A549 (cell line): Measurements from ENCODE around the gene ZMYND10. TPM values are rescaled to one million over a fixed set of nuclear protein-coding genes. Genes with fewer than 3 reads are reported as not detected.
A peak's percentile ranks its signal among the peaks of the same experiment; 100 is the strongest.

Source experiments
- ATAC-seq, 2 experiments: fragments of 200-7000 bp in 1 of 2; fragments of >200 bp in 1 of 2; cut with Nextera tagmentation in 1 of 2; cut with Tn5 transposase in 1 of 2; 3 replicates each; pipeline versions ENCODE4 v1.8.0 to v1.9.1; 2018 to 2020; ENCODE audit warnings: mild to moderate bottlenecking in 1 of 2, moderate library complexity in 1 of 2
- CTCF ChIA-PET: fragments of 300-600 bp; sonication (Branson Sonifier 250); formaldehyde crosslinking; extraction: SDS; loops from one replicate; lab custom pipeline; 2021; ENCODE audit warnings: antibody characterized with exemption, inconsistent platforms; lab: Yijun Ruan, JAX
- POLR2A ChIA-PET: fragments of 350-600 bp; formaldehyde crosslinking; extraction: SDS; loops from one replicate; lab custom pipeline; 2021; ENCODE audit warnings: antibody characterized with exemption, inconsistent platforms; lab: Yijun Ruan, JAX
- DNase-seq, 2 experiments: peaks; one replicate each; pipeline versions ENCODE4 v3.0.0 to v3.0.0-alpha.2; 2011 to 2016; ENCODE audit warnings: low read depth in 1 of 2, low spot score in 1 of 2
- FAIRE-seq: peaks from 2 replicates; lab custom pipeline; 2011; peaks lifted over from hg19 to GRCh38; lab: Jason Lieb, UNC
- H3K27ac ChIP-seq, 2 experiments: fragments of >200 bp; sonication (Bioruptor Twin); formaldehyde crosslinking; 3 replicates each; pipeline ENCODE4 v1.5.1; 2016 to 2017
- H3K4me1 ChIP-seq: fragments of >200 bp; sonication (Bioruptor Twin); formaldehyde crosslinking; 3 replicates; pipeline ENCODE4 v1.6.1; 2016
- H3K4me2 ChIP-seq: fragments of >200 bp; sonication (Bioruptor Twin); formaldehyde crosslinking; 3 replicates; pipeline ENCODE4 v1.6.1; 2016
- H3K4me3 ChIP-seq: fragments of >200 bp; sonication (Bioruptor Twin); formaldehyde crosslinking; 3 replicates; pipeline ENCODE4 v1.5.1; 2016
- H3K9me3 ChIP-seq: fragments of >200 bp; sonication (Bioruptor Twin); formaldehyde crosslinking; 3 replicates; pipeline ENCODE4 v1.6.1; 2016
- BHLHE40 ChIP-seq: IDR thresholded peaks from 2 replicates; pipeline ENCODE4 v1.6.1; 2012; ENCODE audit warnings: low read depth, low read length, inconsistent platforms
- CBX8 ChIP-seq: fragments of 200-600 bp; sonication (generic); IDR thresholded peaks from 2 replicates; pipeline ENCODE4 v1.6.1; 2016
- CEBPB ChIP-seq, 2 experiments: fragments of >200 bp in 1 of 2; sonication (Bioruptor Twin) in 1 of 2; formaldehyde crosslinking in 1 of 2; IDR thresholded peaks; 2 replicates each; pipeline ENCODE4 v1.6.1; 2012 to 2016
- CHD2 ChIP-seq: fragments of 150-350 bp; IDR thresholded peaks from 2 replicates; pipeline ENCODE4 v1.6.1; 2014; ENCODE audit warnings: low read length; ENCODE audit not compliant: partially characterized antibody
- CHD4 ChIP-seq: fragments of 200-600 bp; sonication (generic); IDR thresholded peaks from 2 replicates; pipeline ENCODE4 v1.6.1; 2016; ENCODE audit warnings: antibody characterized with exemption, mild to moderate bottlenecking, borderline replicate concordance
- EHF ChIP-seq: fragments of 250-450 bp; sonication (Bioruptor Pico); IDR thresholded peaks from 2 replicates; pipeline ENCODE4 v1.5.0; 2020; ENCODE audit warnings: mild to moderate bottlenecking
- ESRRA ChIP-seq: fragments of 150-350 bp; IDR thresholded peaks from 2 replicates; pipeline ENCODE4 v1.6.1; 2014; ENCODE audit warnings: mild to moderate bottlenecking, low read length, borderline replicate concordance
- FOSB ChIP-seq: fragments of 250-450 bp; sonication (Bioruptor Pico); IDR thresholded peaks from 2 replicates; pipeline ENCODE4 v1.5.0; 2020; ENCODE audit warnings: mild to moderate bottlenecking, moderate library complexity
- HDAC2 ChIP-seq: fragments of 200-600 bp; sonication (generic); IDR thresholded peaks from 2 replicates; pipeline ENCODE4 v1.6.1; 2016
- JUNB ChIP-seq: fragments of >200 bp; sonication (Bioruptor Twin); formaldehyde crosslinking; IDR thresholded peaks from 2 replicates; pipeline ENCODE4 v1.6.1; 2016
- KDM1A ChIP-seq: fragments of 200-600 bp; sonication (generic); IDR thresholded peaks from 2 replicates; pipeline ENCODE4 v1.6.1; 2016; ENCODE audit warnings: low read depth, mild to moderate bottlenecking
- MAZ ChIP-seq: fragments of 150-350 bp; IDR thresholded peaks from 2 replicates; pipeline ENCODE4 v1.6.1; 2014; ENCODE audit warnings: antibody characterized with exemption, low read depth, low read length, borderline replicate concordance
- NFE2L2 ChIP-seq: fragments of 150-350 bp; conservative IDR thresholded peaks from 2 replicates; pipeline ENCODE4 v1.6.1; 2014; ENCODE audit warnings: low read length
- POLR2A ChIP-seq: IDR thresholded peaks from 2 replicates; pipeline ENCODE4 v1.6.1; 2012; ENCODE audit warnings: mild to moderate bottlenecking, low read length
- POLR2AphosphoS2 ChIP-seq: conservative IDR thresholded peaks from 2 replicates; pipeline ENCODE4 v1.6.1; 2012; ENCODE audit warnings: low read length, improper control_type of control experiment, inconsistent platforms
- RAD21 ChIP-seq, 2 experiments: fragments of >200 bp in 1 of 2; sonication (Bioruptor Twin) in 1 of 2; formaldehyde crosslinking in 1 of 2; IDR thresholded peaks in 1 of 2; conservative IDR thresholded peaks in 1 of 2; 2 replicates in 1 of 2; 3 replicates in 1 of 2; pipeline ENCODE4 v1.6.1; 2012 to 2018; ENCODE audit warnings: inconsistent platforms in 1 of 2
- RARB ChIP-seq: fragments of 250-450 bp; sonication (Bioruptor Pico); IDR thresholded peaks from 2 replicates; pipeline ENCODE4 v1.8.0; 2021; ENCODE audit warnings: mild to moderate bottlenecking, moderate library complexity
- SMC3 ChIP-seq: fragments of >200 bp; sonication (Bioruptor Twin); formaldehyde crosslinking; IDR thresholded peaks from 3 replicates; pipeline ENCODE4 v1.6.1; 2018; ENCODE audit warnings: inconsistent platforms
- TP53 ChIP-seq: fragments of 250-450 bp; sonication (Bioruptor Pico); IDR thresholded peaks from 2 replicates; pipeline ENCODE4 v1.5.0; 2021; ENCODE audit warnings: mild to moderate bottlenecking, moderate library complexity
- ZNF302 ChIP-seq: fragments of 250-450 bp; sonication (Bioruptor Pico); IDR thresholded peaks from 2 replicates; pipeline ENCODE4 v1.9.0; 2021; ENCODE audit warnings: inconsistent platforms, mild to moderate bottlenecking, moderate library complexity
- WGBS: methylation state at CpG from one replicate; pipeline ENCODE4 v1.1.6; 2017; ENCODE audit errors: missing lambda C conversion rate; 5-methylcytosine and 5-hydroxymethylcytosine counted together
- polyA plus RNA-seq, 4 experiments: library from polyadenylated mRNA; depleted of rRNA in 3 of 4; stranded (reverse); fragments of >200 nt; fragmentation: RNase III in 1 of 4; extraction: RNeasy Plus Mini Kit Qiagen cat#74134 plus additional on column Dnase treatment in 1 of 4; gene quantifications; 2 replicates in 3 of 4; 3 replicates in 1 of 4; pipeline ENCODE4 v1.2.3, GENCODE V29; 2011 to 2017
- TF ChIP-seq, protein P1 (sequence below): IDR thresholded peaks from 2 replicates; pipeline ENCODE4 v1.6.1; 2012
- TF ChIP-seq, protein P2 (sequence below): fragments of 250-450 bp; sonication (Bioruptor Pico); IDR thresholded peaks from 2 replicates; pipeline ENCODE4 v1.5.0; 2021; ENCODE audit warnings: mild to moderate bottlenecking, moderate library complexity, borderline replicate concordance
- TF ChIP-seq, protein P3 (sequence below): fragments of >200 bp; sonication (Bioruptor Twin); formaldehyde crosslinking; IDR thresholded peaks from 3 replicates; pipeline ENCODE4 v1.6.1; 2016

The ZMYND10 gene
- polyA plus RNA-seq, 2 of the 4 experiments (the other 2 are of a cell fraction) = 0.43 to 0.77 TPM

DNA sequence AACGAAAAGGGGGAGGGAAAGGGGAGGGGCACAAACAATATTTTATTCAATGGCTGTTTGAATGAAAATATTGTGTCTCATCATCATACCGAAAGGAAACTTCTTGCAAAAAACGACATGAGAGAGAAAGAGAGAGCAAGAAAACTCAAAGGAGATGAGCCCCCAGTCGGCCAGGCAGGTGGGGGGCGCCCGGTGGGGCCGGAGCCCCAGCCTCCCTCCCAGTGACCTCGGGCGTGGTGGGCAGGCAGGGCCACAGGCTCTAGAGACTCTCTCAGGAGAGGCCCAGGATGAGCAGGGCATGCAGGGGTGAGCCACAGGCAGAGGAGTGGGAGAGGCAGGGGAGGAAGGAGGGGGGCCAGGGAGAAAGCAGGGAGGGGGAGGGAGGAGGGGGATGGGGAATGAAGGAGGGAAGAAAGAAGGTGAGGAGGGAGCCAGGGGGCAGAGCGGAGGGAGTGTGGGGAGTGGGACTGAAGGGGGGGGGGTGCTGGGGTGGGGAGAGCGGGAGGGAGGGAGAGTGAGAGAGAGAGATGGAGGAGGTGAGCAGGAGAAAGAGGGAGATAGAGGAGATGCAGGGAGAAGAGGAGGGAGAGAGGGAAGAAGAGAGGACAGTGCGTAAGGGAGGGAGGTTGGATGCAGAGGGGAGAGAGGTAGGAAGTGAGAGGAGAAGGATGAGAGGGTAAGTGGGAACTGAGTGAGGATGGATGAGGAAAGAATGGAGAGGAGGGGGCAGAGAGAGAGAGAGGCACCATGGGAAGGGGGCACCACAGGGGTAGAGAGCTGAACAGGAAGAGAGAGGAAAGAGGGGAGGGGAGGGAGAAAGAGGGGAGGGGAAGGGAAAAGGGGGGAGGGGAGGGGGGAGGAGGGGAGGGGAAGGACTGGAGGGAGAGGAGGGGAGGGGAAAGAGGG is 27.9 kb upstream of the ZMYND10 start (continued):
- TF ChIP-seq, protein P1, sequence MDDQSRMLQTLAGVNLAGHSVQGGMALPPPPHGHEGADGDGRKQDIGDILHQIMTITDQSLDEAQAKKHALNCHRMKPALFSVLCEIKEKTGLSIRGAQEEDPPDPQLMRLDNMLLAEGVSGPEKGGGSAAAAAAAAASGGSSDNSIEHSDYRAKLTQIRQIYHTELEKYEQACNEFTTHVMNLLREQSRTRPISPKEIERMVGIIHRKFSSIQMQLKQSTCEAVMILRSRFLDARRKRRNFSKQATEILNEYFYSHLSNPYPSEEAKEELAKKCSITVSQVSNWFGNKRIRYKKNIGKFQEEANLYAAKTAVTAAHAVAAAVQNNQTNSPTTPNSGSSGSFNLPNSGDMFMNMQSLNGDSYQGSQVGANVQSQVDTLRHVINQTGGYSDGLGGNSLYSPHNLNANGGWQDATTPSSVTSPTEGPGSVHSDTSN = no peak

DNA sequence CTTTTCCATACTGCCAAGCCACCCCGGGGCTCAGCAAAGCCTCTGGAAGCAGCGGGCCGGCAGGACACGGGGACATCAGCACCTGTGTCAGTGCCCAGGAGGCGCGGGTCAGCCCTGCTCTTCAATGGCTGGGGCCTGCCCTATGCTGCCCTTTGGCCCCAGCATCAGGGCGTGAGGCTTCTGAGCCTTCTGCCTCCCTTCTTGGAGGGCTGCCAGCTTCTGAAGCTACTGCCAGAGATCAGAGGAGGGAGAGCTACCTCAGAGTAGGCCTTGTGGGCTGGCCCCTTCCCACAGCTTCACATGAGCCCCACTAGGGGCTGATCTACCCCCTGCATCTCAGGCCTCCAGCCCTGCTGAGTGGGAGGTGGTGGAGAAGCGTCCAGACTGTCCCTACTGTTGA is 26.8 kb upstream of the ZMYND10 start:
- no peak overlapping the region for H3K4me2 ChIP-seq
- no peak for FAIRE-seq
- H3K4me1 ChIP-seq = peaks cover 9% of the 10 kb centered on the region; the same call in 2 of the 3 replicates
- TF ChIP-seq, protein P1 = no peak
- TF ChIP-seq CHD4 = no peak
- no peak for TF ChIP-seq ZNF302
- TF ChIP-seq CHD2 = no peak
- TF ChIP-seq CEBPB (IDR thresholded peaks at IDR 0.05) = no peak
- no peak for TF ChIP-seq FOSB (CRISPR knock-in tag)
- TF ChIP-seq TP53 (CRISPR knock-in tag) = no peak
- no peak for TF ChIP-seq POLR2AphosphoS2
- no peak for TF ChIP-seq KDM1A
- TF ChIP-seq HDAC2 = no peak
- TF ChIP-seq EHF (CRISPR knock-in tag) = no peak
- WGBS = no CpG with 5 or more reads among the region's 8 CpGs
- POLR2A ChIA-PET = no interaction called here
- no peak for DNase-seq
- no peaks in the 10 kb centered on the region for H3K9me3 ChIP-seq
- CTCF ChIA-PET = no interaction called here
- H3K27ac ChIP-seq = no peak overlapping the region
- no peak for ATAC-seq
- H3K4me3 ChIP-seq = no peak overlapping the region

DNA sequence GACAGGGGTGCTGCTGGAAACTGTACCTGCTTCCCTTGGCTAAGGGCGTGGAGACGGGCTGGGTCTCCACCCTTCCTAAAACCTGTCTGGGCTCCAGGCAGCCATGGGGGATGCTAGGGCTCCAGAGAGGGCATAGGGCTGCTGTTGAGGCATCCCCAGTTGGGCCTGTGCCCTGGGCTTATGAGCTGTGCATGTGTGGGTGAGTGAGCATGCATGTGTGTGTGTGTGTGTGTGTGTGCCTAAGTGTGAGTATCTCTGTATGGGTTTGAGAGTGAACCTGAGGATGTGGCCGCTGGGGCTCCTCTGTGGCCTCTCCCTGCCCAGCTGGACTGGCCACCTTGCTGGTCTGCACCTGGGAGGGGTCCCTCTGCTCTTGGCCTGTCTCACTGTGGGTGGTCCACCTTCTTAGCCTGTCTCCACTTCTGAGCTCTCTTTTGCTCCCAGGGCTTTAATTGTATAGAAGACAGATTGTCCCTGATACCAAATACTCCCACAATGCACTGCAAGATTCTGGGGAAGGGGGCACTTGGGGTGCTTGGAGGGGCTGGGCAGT is 25.7 kb upstream of the ZMYND10 start:
- no peak overlapping the region for H3K4me3 ChIP-seq
- ChIA-PET CTCF (interaction anchor here (0.7 to 1.5 kb wide), 6 partner anchors 20 to 180 kb away, joined by 3 to 4 read pairs (median 3); no protein-coding TSS in a partner anchor), POLR2A (no interaction called here)
- H3K9me3 ChIP-seq = no peaks in the 10 kb centered on the region
- ATAC-seq = no peak
- DNase-seq = no peak
- FAIRE-seq = no peak
- no peak overlapping the region for H3K27ac ChIP-seq
- WGBS = 100% methylated on average over 2 of the region's 3 CpGs
- H3K4me2 ChIP-seq = no peak overlapping the region
- H3K4me1 ChIP-seq = peaks cover 9% of the 10 kb centered on the region; the same call in 2 of the 3 replicates
- TF ChIP-seq BHLHE40 (no peak), CBX8 (no peak), POLR2A (no peak), NFE2L2 (no peak)
- TF ChIP-seq, protein P2, sequence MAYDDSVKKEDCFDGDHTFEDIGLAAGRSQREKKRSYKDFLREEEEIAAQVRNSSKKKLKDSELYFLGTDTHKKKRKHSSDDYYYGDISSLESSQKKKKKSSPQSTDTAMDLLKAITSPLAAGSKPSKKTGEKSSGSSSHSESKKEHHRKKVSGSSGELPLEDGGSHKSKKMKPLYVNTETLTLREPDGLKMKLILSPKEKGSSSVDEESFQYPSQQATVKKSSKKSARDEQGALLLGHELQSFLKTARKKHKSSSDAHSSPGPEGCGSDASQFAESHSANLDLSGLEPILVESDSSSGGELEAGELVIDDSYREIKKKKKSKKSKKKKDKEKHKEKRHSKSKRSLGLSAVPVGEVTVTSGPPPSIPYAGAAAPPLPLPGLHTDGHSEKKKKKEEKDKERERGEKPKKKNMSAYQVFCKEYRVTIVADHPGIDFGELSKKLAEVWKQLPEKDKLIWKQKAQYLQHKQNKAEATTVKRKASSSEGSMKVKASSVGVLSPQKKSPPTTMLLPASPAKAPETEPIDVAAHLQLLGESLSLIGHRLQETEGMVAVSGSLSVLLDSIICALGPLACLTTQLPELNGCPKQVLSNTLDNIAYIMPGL = no peak
- TF ChIP-seq, all 56 proteins: peak for 0

DNA sequence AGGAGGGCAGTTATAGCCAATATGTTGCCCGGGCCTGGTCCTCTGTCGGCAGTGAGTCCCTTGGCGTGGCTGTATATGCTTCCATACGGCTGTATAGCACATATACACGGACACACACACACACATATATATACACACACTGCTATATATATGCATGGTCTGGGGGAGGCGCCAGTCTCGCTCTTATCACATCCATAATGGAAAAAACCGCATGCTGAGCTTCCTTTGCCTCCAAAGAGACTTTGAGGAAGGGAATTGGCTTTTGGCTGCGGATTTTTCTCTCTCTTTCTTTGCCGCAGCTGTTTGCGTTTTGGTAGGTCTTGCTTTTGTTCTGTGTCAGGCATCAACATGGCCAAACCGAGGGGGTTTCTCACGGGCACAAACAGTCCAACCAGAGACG is 25.1 kb upstream of the ZMYND10 start:
- ATAC-seq = peak in 1 of 2 experiments; percentile 52; a peak in 3 of 6 replicates

More for the DNA sequence above, 25.1 kb upstream of the ZMYND10 start:
- Histone ChIP-seq H3K27ac (no peak overlapping the region), H3K4me3 (no peak overlapping the region)
- POLR2A ChIA-PET = no interaction called here
- no peak for FAIRE-seq
- CTCF ChIA-PET = interaction anchor here (1.0 to 1.5 kb wide), 5 partner anchors 65 to 181 kb away, joined by 3 to 4 read pairs (median 3); no protein-coding TSS in a partner anchor
- TF ChIP-seq, protein P3, sequence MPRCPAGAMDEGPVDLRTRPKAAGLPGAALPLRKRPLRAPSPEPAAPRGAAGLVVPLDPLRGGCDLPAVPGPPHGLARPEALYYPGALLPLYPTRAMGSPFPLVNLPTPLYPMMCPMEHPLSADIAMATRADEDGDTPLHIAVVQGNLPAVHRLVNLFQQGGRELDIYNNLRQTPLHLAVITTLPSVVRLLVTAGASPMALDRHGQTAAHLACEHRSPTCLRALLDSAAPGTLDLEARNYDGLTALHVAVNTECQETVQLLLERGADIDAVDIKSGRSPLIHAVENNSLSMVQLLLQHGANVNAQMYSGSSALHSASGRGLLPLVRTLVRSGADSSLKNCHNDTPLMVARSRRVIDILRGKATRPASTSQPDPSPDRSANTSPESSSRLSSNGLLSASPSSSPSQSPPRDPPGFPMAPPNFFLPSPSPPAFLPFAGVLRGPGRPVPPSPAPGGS = no peak
- TF ChIP-seq JUNB (no peak), MAZ (no peak), RARB (CRISPR knock-in tag) (no peak), RAD21 (conservative IDR thresholded peaks at IDR 0.05 in 1 of 2, IDR thresholded peaks at IDR 0.05 in 1 of 2) (peak in 1 of 2 experiments; percentile 34; a peak in 1 of 5 replicates), ESRRA (no peak), CHD4 (no peak), SMC3 (no peak)
- TF ChIP-seq, all 56 proteins: peak for 1
- H3K4me2 ChIP-seq = no peak overlapping the region
- peak in 1 of 2 experiments; percentile 45 for DNase-seq
- H3K4me1 ChIP-seq = peaks cover 9% of the 10 kb centered on the region; the same call in 2 of the 3 replicates
- 36% methylated on average over 11 of the region's 14 CpGs for WGBS
- H3K9me3 ChIP-seq = no peaks in the 10 kb centered on the region
